Lower lobe of right lung (tissue), 2 donors: ENCODE data around the gene SARDH. TPM values are rescaled to one million over a fixed set of nuclear protein-coding genes. Genes with fewer than 3 reads are reported as not detected.

Experiments
- ATAC-seq, 2 donors: fragments of 200-7000 bp; cut with Tn5 transposase; one replicate each; pipeline ENCODE4 v1.9.1; 2020 to 2022; ENCODE audit warnings: mild to moderate bottlenecking in 2 of 2, moderate library complexity in 2 of 2
- DNase-seq: peaks from one replicate; pipeline ENCODE4 v3.0.0-alpha.2; 2020
- H3K27ac ChIP-seq: fragments of 200-600 bp; one replicate; pipeline ENCODE4 v1.8.0; 2022
- H3K27me3 ChIP-seq: fragments of 200-600 bp; one replicate; pipeline ENCODE4 v1.8.0; 2022; ENCODE audit warnings: low read depth
- H3K36me3 ChIP-seq: fragments of 200-600 bp; one replicate; pipeline ENCODE4 v1.8.0; 2022; ENCODE audit warnings: mild to moderate bottlenecking
- H3K4me1 ChIP-seq: fragments of 200-600 bp; one replicate; pipeline ENCODE4 v1.8.0; 2022
- H3K4me3 ChIP-seq: fragments of 200-600 bp; one replicate; pipeline ENCODE4 v1.8.0; 2022; ENCODE audit warnings: mild to moderate bottlenecking
- H3K9me3 ChIP-seq: fragments of 200-600 bp; one replicate; pipeline ENCODE4 v1.8.0; 2022
- intact Hi-C: fragments of 100-400 bp; cut with DNase I; formaldehyde crosslinking; loops from one replicate; pipeline ENCODE4 v1.11.0; 2022
- total RNA-seq: library from RNA; stranded (reverse); fragmentation: NEBNext Ultra II Directional; extraction: Animal tissue kit (Norgen Biotek cat#: 25700); gene quantifications from one replicate; pipeline ENCODE4 v1.2.1, GENCODE V29; 2021
- TF ChIP-seq, protein P1 (sequence below): fragments of 200-600 bp; IDR thresholded peaks from one replicate; pipeline ENCODE4 v1.8.0; 2022; ENCODE audit warnings: antibody characterized with exemption, mild to moderate bottlenecking
- donor health status: DM: no; HTN: yes; CAD: no; lungs with severe emphysema.

Gene SARDH
- total RNA-seq, 1 donor from 2014 or later, result 3.4 TPM

GRCh38 chr9:133701981-133702797 lies 36.0 kb downstream of the SARDH start:
- no peaks in the 10 kb centered on the region for H3K36me3 ChIP-seq
- H3K27ac ChIP-seq, result peak overlapping the region; percentile 60
- peak overlapping the region; percentile 36 for H3K4me3 ChIP-seq
- DNase-seq (peak; percentile 44), ATAC-seq (peak; percentile 56 to 69)
- no peaks in the 10 kb centered on the region for H3K9me3 ChIP-seq
- intact Hi-C loops, result no loop called here
- peaks cover 16% of the 10 kb centered on the region for H3K27me3 ChIP-seq
- H3K4me1 ChIP-seq, result peaks cover 21% of the 10 kb centered on the region
- TF ChIP-seq, protein P1, sequence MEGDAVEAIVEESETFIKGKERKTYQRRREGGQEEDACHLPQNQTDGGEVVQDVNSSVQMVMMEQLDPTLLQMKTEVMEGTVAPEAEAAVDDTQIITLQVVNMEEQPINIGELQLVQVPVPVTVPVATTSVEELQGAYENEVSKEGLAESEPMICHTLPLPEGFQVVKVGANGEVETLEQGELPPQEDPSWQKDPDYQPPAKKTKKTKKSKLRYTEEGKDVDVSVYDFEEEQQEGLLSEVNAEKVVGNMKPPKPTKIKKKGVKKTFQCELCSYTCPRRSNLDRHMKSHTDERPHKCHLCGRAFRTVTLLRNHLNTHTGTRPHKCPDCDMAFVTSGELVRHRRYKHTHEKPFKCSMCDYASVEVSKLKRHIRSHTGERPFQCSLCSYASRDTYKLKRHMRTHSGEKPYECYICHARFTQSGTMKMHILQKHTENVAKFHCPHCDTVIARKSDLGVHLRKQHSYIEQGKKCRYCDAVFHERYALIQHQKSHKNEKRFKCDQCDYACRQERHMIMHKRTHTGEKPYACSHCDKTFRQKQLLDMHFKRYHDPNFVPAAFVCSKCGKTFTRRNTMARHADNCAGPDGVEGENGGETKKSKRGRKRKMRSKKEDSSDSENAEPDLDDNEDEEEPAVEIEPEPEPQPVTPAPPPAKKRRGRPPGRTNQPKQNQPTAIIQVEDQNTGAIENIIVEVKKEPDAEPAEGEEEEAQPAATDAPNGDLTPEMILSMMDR, result no peak

GRCh38 chr9:133701321-133701980 lies 36.7 kb downstream of the SARDH start:
- peak; percentile 42 for DNase-seq
- peaks cover 19% of the 10 kb centered on the region for H3K4me1 ChIP-seq
- H3K36me3 ChIP-seq, result no peaks in the 10 kb centered on the region
- peak overlapping the region; percentile 60 for H3K27ac ChIP-seq
- H3K9me3 ChIP-seq, result no peaks in the 10 kb centered on the region
- peaks cover 16% of the 10 kb centered on the region for H3K27me3 ChIP-seq
- no peak for ATAC-seq
- H3K4me3 ChIP-seq, result no peak overlapping the region
- TF ChIP-seq, protein P1, result no peak
- intact Hi-C loops, result no loop called here

DNA sequence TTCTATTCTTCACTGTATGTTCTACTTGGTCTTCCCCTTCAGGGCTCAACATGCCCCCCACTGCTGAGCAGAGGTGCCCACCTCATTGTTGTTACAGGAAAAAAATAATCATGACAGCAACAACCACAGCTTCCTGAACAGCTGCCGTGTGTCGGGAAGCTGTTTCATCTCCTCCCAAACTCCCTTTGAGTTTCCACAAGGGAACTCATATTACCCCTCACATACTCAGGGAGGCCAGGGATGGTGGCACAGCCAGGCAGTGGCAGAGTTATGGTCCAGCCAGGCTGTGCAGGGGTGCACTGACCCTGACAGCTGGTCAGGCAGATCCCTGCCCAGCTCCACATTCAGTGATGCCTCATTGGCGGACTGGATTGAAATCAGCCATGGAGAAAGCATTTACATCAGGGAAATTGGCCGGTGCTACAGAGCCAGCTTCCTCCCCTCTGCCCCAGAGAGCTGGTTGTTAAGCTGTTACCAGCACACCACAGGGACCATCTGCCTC lies 37.3 kb downstream of the SARDH start:
- Histone ChIP-seq H3K4me3 (no peak overlapping the region), H3K27me3 (peaks cover 16% of the 10 kb centered on the region), H3K4me1 (peaks cover 19% of the 10 kb centered on the region), H3K9me3 (no peaks in the 10 kb centered on the region), H3K27ac (peak overlapping the region; percentile 60), H3K36me3 (no peaks in the 10 kb centered on the region)
- TF ChIP-seq, protein P1, result no peak
- ATAC-seq (no peak), DNase-seq (peak; percentile 28)
- intact Hi-C loops, result no loop called here

- no peak for ATAC-seq
- TF ChIP-seq, protein P1, result no peak
- Histone ChIP-seq H3K36me3 (no peaks in the 10 kb centered on the region), H3K4me3 (no peak overlapping the region), H3K27me3 (peaks cover 16% of the 10 kb centered on the region), H3K4me1 (peaks cover 19% of the 10 kb centered on the region), H3K9me3 (no peaks in the 10 kb centered on the region), H3K27ac (no peak overlapping the region)
- DNase-seq, result no peak
- intact Hi-C loops, result no loop called here
Measured at GRCh38 chr9:133699546-133699945, 38.6 kb downstream of the SARDH start.

DNA sequence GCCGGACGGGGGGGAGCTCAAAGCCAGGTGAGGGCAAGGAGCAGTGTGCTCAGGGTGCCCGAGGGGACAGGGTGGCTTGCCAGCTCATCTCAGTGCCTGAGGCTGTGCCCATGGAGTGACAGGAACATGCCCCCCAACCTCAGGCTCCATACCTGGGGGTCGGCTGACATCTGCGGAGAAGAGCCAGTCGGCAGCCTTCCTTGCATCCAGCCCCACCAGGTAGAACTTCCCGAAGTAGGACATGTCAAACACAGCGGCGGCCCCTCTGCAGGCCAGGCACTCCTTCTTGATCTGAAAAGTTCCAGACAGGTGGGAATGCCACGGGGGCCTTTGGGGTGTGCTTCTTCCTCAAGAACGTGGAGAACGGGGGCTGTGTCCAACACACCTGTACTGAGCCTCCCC lies 42.1 kb downstream of the SARDH start:
- peaks cover 5% of the 10 kb centered on the region for H3K4me1 ChIP-seq
- no peak for ATAC-seq
- no peak for DNase-seq
- no peaks in the 10 kb centered on the region for H3K36me3 ChIP-seq
- no peaks in the 10 kb centered on the region for H3K9me3 ChIP-seq
- TF ChIP-seq, protein P1, result no peak
- intact Hi-C loops, result no loop called here
- H3K4me3 ChIP-seq, result no peak overlapping the region
- no peaks in the 10 kb centered on the region for H3K27me3 ChIP-seq
- H3K27ac ChIP-seq, result no peak overlapping the region
